Activated CD4-positive, alpha-beta memory T cell treated with anti-CD3 and anti-CD28 coated beads for 36 hours (primary cell): ENCODE measurements around the gene MELK. TPM values are rescaled to one million over a fixed set of nuclear protein-coding genes. Genes with fewer than 3 reads are reported as not detected.

Experiments
- CTCF ChIA-PET: fragments of 350-600 bp; sonication (Branson Sonifier 250); formaldehyde crosslinking; loops from one replicate; lab custom pipeline; 2021; ENCODE audit warnings: antibody characterized with exemption, inconsistent platforms; lab: Charles Lee
- POLR2A ChIA-PET: fragments of 350-600 bp; sonication (Branson Sonifier 250); formaldehyde crosslinking; loops from one replicate; lab custom pipeline; 2021; ENCODE audit warnings: antibody characterized with exemption; lab: Charles Lee
- DNase-seq: peaks from one replicate; pipeline ENCODE4 v3.0.0-alpha.2; 2020
- H3K27ac Mint-ChIP-seq: one replicate; pipeline ENCODE4 v1.8.0; 2021; ENCODE audit warnings: mixed read lengths
- H3K27me3 Mint-ChIP-seq: one replicate; pipeline ENCODE4 v1.8.0; 2021; ENCODE audit warnings: mixed read lengths
- H3K36me3 Mint-ChIP-seq: one replicate; pipeline ENCODE4 v1.8.0; 2021; ENCODE audit warnings: mixed read lengths
- H3K4me1 Mint-ChIP-seq: one replicate; pipeline ENCODE4 v1.8.0; 2021; ENCODE audit warnings: low read depth, mixed read lengths
- H3K4me3 Mint-ChIP-seq: one replicate; pipeline ENCODE4 v1.8.0; 2021; ENCODE audit warnings: mild to moderate bottlenecking, mixed read lengths
- H3K9me3 Mint-ChIP-seq: one replicate; pipeline ENCODE4 v1.8.0; 2021; ENCODE audit warnings: mixed read lengths
- intact Hi-C: fragments of 100-400 bp; cut with micrococcal nuclease; formaldehyde crosslinking; loops from one replicate; pipeline ENCODE4 v1.15.1; 2023
- total RNA-seq, 2 experiments: library from RNA; stranded (reverse); gene quantifications; one replicate each; pipeline ENCODE4 v1.2.3, GENCODE V29; 2021

The MELK gene
- total RNA-seq, 2 experiments from 2014 or later, result 68.4 to 69.6 TPM

DNA sequence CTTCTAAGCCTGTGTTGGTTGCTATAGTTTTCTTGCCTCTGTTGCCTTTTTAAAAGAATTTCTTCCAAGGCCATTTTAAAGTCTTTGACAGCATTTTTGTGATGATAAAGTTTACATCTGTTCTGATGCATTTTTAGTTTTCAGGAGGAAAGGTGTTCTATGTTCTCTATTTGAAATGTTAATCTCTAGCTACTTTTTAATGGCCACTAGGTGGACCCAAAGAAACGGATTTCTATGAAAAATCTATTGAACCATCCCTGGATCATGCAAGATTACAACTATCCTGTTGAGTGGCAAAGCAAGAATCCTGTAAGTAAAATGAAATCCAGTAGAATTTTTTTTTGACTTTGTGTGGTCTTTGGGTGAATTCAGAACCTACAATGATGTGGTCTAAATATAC lies 60.2 kb downstream of the MELK start:
- Mint-ChIP-seq H3K36me3 (peaks cover 16% of the 10 kb centered on the region), H3K4me3 (no peak overlapping the region), H3K9me3 (no peaks in the 10 kb centered on the region), H3K27me3 (no peaks in the 10 kb centered on the region), H3K27ac (no peak overlapping the region), H3K4me1 (no peaks in the 10 kb centered on the region)
- ChIA-PET CTCF (interaction anchor here (0.6 to 4.1 kb wide), 11 partner anchors 13 to 226 kb away, joined by 3 to 64 read pairs (median 4); no protein-coding TSS in a partner anchor), POLR2A (interaction anchor here (1.0 kb wide), 1 partner anchor 96 kb away, joined by 5 read pairs; no protein-coding TSS in a partner anchor)
- DNase-seq, result no peak
- intact Hi-C loops, result loop anchor here (2.0 kb wide), 1 partner anchor 96 kb away; no protein-coding TSS in a partner anchor

DNA sequence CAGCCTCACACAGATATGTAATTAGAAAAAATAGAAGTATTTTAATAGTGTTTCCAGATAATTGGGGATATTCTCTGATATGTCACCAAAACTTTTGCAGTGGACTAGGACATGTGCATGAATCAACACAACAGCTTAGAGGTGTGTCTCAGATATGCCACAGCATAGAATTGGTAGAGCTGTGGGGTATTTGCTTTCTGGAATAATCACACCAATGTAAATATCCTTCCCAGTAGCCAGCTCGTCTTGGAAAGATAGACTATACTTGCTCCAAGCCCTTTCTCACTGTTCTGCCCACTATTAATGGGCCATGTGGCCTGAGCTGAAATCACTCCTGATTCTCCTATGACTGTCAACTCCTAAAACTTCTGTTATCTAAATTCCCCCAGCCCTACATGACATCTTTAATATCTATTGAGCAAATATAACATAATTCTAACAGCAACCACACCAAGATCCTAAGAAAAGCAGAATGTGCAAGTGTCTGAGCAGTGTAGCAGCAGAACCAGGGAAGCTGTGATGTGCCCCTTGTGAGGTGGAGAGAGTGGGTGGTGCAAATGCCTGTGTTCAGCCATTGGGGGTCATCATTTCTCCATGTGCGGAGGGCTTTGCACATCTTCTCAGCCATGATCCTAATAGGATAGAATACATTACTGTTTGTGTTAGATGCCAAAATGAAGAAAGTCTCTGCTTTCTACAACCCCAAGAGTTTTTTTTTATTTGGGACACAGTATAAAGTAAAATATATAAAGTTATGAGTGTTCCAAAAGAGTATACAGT lies 65.0 kb downstream of the MELK start:
- no peak for DNase-seq
- H3K4me1 Mint-ChIP-seq, result peaks cover 4% of the 10 kb centered on the region
- POLR2A ChIA-PET, result no interaction called here
- intact Hi-C loops, result no loop called here
- H3K27me3 Mint-ChIP-seq, result no peaks in the 10 kb centered on the region
- H3K36me3 Mint-ChIP-seq, result peaks cover 20% of the 10 kb centered on the region
- no peak overlapping the region for H3K27ac Mint-ChIP-seq
- CTCF ChIA-PET, result interaction anchor here (1.3 kb wide), 1 partner anchor 91 kb away, joined by 7 read pairs; no protein-coding TSS in a partner anchor
- no peak overlapping the region for H3K4me3 Mint-ChIP-seq
- H3K9me3 Mint-ChIP-seq, result no peaks in the 10 kb centered on the region

DNA sequence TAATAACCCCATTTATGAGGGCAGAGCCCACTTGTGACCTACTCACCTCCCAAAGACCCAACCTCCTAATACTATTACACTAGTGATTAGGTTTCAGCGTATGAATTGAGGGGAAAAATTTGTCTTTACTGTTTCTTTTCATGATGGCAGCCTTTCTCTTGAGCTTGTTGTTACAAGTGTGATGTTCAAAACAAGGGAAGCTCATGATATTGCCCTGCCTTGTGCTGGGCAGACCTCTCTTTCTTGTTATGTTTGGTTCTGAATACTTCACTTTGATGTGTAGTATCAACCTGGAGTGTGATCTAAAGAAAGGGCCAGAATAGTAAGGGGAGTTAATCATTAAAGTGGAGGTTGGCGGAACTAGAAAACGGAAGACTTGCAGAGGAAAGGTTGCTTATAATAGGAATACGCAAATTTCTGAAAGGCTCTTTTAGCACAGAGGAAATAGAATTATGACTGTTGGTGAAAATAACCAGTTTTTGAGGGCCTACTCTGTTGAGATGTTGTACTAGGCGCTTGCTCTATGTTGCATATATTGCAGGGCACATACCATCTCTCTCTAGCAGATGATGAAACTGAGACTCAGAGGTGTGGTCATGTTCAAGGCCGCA lies 68.2 kb downstream of the MELK start:
- ChIA-PET CTCF (no interaction called here), POLR2A (no interaction called here)
- no peak overlapping the region for H3K4me3 Mint-ChIP-seq
- no peak overlapping the region for H3K27ac Mint-ChIP-seq
- no peaks in the 10 kb centered on the region for H3K27me3 Mint-ChIP-seq
- no peaks in the 10 kb centered on the region for H3K9me3 Mint-ChIP-seq
- no peak for DNase-seq
- peaks cover 20% of the 10 kb centered on the region for H3K36me3 Mint-ChIP-seq
- intact Hi-C loops, result no loop called here
- peaks cover 4% of the 10 kb centered on the region for H3K4me1 Mint-ChIP-seq

DNA sequence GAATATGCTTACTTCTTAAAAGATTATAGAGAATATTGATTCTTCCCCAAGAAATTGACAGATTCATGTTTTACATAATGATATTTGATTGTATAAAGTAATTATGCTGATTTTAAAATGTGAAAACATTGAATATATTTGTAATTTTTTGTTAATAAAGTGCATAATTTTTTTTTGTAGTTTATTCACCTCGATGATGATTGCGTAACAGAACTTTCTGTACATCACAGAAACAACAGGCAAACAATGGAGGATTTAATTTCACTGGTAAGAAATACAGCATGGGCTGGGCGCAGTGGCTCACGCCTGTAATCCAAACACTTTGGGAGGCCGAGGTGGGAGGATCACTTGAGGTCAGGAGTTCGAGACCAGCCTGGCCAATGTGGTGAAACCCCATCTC lies 70.1 kb downstream of the MELK start:
- H3K36me3 Mint-ChIP-seq, result peaks cover 27% of the 10 kb centered on the region
- peaks cover 4% of the 10 kb centered on the region for H3K4me1 Mint-ChIP-seq
- no peak overlapping the region for H3K27ac Mint-ChIP-seq
- H3K27me3 Mint-ChIP-seq, result no peaks in the 10 kb centered on the region
- ChIA-PET CTCF (no interaction called here), POLR2A (no interaction called here)
- no peak for DNase-seq
- intact Hi-C loops, result no loop called here
- H3K4me3 Mint-ChIP-seq, result no peak overlapping the region
- no peaks in the 10 kb centered on the region for H3K9me3 Mint-ChIP-seq

DNA sequence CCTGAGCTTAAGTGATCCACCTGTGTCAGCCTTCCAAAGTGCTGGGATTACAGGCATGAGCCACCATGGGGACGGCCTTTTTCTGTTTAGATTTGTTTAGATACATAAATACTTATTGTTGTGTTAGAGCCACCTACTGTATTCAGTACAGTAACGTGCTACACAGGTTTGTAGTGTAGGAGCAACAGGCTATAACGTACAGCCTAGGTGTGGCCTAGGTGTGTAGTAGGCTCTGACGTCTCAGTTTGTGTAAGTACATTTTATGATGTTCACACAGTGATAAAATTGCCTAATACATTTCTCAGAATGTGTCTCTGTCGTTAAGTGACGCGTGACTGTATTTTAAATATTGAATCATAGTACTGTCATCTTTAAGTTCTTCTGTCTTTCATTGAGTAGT lies 84.1 kb downstream of the MELK start:
- H3K9me3 Mint-ChIP-seq, result no peaks in the 10 kb centered on the region
- H3K4me1 Mint-ChIP-seq, result no peaks in the 10 kb centered on the region
- ChIA-PET CTCF (interaction anchor here (1.0 kb wide), 1 partner anchor 72 kb away, joined by 3 read pairs; no protein-coding TSS in a partner anchor), POLR2A (no interaction called here)
- peaks cover 45% of the 10 kb centered on the region for H3K36me3 Mint-ChIP-seq
- no peaks in the 10 kb centered on the region for H3K27me3 Mint-ChIP-seq
- intact Hi-C loops, result no loop called here
- H3K4me3 Mint-ChIP-seq, result no peak overlapping the region
- no peak for DNase-seq
- H3K27ac Mint-ChIP-seq, result no peak overlapping the region

DNA sequence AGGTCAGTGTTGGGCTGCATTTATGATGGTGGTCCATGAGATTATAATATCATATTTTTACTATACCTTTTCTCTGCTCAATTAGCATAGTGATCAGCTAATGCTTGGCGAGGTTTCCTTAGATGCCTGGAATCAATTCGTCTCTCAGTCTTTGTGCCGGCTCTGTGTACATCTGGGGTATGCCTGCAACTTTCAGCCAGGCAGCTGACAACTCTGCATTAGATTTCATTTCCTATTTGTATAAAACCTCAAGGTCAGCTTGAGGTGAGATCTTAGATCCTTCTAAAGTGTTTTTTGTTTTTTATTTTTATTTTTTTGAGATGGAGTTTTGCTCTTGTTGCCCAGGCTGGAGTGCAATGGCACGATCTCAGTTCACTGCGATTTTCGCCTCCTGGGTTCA lies 86.8 kb downstream of the MELK start:
- ChIA-PET CTCF (interaction anchor here (0.7 kb wide), 1 partner anchor 60 kb away, joined by 4 read pairs; no protein-coding TSS in a partner anchor), POLR2A (no interaction called here)
- no peaks in the 10 kb centered on the region for H3K9me3 Mint-ChIP-seq
- H3K4me1 Mint-ChIP-seq, result no peaks in the 10 kb centered on the region
- H3K27ac Mint-ChIP-seq, result no peak overlapping the region
- no peak for DNase-seq
- H3K36me3 Mint-ChIP-seq, result peaks cover 43% of the 10 kb centered on the region
- no peaks in the 10 kb centered on the region for H3K27me3 Mint-ChIP-seq
- H3K4me3 Mint-ChIP-seq, result no peak overlapping the region
- intact Hi-C loops, result no loop called here

DNA sequence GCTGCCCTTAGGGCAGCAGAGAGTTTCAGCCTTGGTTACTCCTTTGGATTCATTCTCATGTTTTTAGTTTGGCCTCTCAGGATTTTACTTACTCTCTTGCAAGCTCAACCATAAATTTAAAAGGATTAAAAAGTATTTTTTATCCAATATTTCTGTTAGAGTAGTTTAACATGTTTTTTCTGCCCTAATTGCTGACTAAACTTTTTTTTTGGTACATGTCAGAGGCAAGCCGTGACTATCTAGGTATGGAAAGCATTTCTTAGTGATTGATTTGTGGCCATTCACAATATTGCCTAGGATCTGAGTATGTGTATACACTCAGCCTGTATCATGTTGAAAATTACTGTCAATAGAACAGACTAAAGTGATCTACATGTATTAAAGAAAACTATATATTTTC lies 92.1 kb downstream of the MELK start:
- Mint-ChIP-seq H3K9me3 (no peaks in the 10 kb centered on the region), H3K4me3 (no peak overlapping the region), H3K4me1 (peaks cover 12% of the 10 kb centered on the region), H3K36me3 (peaks cover 35% of the 10 kb centered on the region), H3K27ac (no peak overlapping the region), H3K27me3 (no peaks in the 10 kb centered on the region)
- no peak for DNase-seq
- ChIA-PET CTCF (no interaction called here), POLR2A (no interaction called here)
- intact Hi-C loops, result loop anchor here (10.0 kb wide), 1 partner anchor 70 kb away; no protein-coding TSS in a partner anchor

DNA sequence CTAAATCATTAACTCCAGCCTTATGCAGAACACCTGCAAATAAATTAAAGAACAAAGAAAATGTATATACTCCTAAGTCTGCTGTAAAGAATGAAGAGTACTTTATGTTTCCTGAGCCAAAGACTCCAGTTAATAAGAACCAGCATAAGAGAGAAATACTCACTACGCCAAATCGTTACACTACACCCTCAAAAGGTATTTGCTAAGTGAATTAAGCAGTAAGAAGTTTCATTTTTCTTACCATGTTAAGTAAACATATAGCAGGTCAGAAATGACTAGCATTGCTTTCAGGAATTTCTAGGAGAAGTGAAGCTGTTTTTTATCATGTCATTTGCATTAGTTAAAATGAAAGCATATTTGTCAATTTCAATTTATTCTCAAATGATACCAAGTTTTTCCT lies 92.7 kb downstream of the MELK start:
- no peaks in the 10 kb centered on the region for H3K9me3 Mint-ChIP-seq
- no peak overlapping the region for H3K4me3 Mint-ChIP-seq
- POLR2A ChIA-PET, result no interaction called here
- H3K4me1 Mint-ChIP-seq, result peaks cover 12% of the 10 kb centered on the region
- CTCF ChIA-PET, result no interaction called here
- no peak overlapping the region for H3K27ac Mint-ChIP-seq
- no peak for DNase-seq
- peaks cover 36% of the 10 kb centered on the region for H3K36me3 Mint-ChIP-seq
- no peaks in the 10 kb centered on the region for H3K27me3 Mint-ChIP-seq
- intact Hi-C loops, result loop anchor here (10.0 kb wide), 1 partner anchor 71 kb away; no protein-coding TSS in a partner anchor

DNA sequence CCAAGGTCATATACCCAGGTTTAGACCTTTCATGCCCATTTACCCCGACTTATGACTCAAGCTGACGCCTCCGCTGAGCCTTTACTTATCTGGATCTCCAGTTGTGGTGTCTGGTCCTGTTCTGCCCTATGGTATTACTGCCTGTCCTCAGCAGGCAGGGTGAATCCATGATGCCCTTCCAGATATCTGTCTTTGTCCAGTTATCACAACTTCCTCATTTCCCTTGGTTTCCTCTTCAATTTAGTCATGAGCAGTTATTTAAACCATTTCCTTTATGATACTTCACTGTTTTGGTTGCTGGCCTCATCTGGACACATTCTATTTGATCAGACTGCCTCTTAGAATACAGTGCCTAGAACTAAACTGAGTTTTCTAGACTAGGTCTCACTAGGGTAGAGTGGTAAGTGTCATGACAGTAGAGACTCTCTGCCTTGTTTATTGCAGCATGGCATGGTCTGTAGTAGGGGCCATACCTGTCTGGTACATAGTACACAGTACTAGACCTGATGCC lies 93.3 kb downstream of the MELK start:
- H3K36me3 Mint-ChIP-seq, result peaks cover 39% of the 10 kb centered on the region
- no peaks in the 10 kb centered on the region for H3K9me3 Mint-ChIP-seq
- no peak overlapping the region for H3K4me3 Mint-ChIP-seq
- H3K27me3 Mint-ChIP-seq, result no peaks in the 10 kb centered on the region
- no peak for DNase-seq
- H3K27ac Mint-ChIP-seq, result no peak overlapping the region
- intact Hi-C loops, result loop anchor here (10.0 kb wide), 1 partner anchor 71 kb away; no protein-coding TSS in a partner anchor
- H3K4me1 Mint-ChIP-seq, result peaks cover 12% of the 10 kb centered on the region
- POLR2A ChIA-PET, result no interaction called here
- CTCF ChIA-PET, result no interaction called here

DNA sequence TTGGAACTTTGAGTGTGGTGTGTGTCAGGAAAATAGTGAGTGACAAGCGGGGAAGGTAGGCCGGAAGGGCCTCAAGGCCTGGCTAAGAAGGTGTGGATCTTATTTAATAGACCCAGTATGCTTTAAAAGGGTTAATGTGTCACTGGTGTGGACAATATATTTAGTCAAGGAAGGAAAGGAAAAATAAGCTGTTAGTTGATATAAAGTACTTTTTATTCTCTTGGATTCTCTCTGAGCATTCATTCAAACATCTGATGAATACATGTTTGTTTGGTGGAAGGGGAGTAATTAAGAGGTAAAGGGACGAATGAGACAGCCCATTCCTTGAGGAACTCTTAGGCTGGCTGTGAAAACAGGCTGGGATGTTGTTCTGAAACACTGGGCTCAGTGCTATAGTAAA lies 98.9 kb downstream of the MELK start:
- ChIA-PET CTCF (no interaction called here), POLR2A (no interaction called here)
- DNase-seq, result no peak
- H3K4me1 Mint-ChIP-seq, result peaks cover 8% of the 10 kb centered on the region
- intact Hi-C loops, result no loop called here
- H3K27ac Mint-ChIP-seq, result no peak overlapping the region
- H3K36me3 Mint-ChIP-seq, result peaks cover 49% of the 10 kb centered on the region
- H3K4me3 Mint-ChIP-seq, result no peak overlapping the region
- H3K27me3 Mint-ChIP-seq, result no peaks in the 10 kb centered on the region
- H3K9me3 Mint-ChIP-seq, result no peaks in the 10 kb centered on the region

DNA sequence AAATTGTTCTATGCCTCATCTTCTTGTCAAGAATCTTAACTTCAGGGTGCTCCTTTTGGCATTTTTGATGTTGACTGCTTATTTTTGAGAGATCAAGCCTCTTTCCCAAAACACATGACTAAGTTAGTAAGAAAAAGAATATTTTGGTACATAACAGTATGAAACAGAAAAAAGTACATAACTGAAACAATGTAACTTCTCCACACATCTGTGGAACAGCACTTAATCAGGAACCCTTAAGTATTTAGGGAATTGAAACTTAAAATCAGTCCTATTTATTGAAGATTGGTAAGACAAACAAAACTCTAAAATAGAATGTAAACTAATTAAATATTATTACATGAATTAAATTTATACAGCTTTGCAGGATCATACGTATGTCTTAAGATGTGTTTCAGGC lies 103.4 kb downstream of the MELK start:
- Mint-ChIP-seq H3K4me3 (no peak overlapping the region), H3K36me3 (peaks cover 49% of the 10 kb centered on the region), H3K27me3 (no peaks in the 10 kb centered on the region), H3K9me3 (no peaks in the 10 kb centered on the region), H3K4me1 (peaks cover 21% of the 10 kb centered on the region), H3K27ac (no peak overlapping the region)
- intact Hi-C loops, result no loop called here
- ChIA-PET POLR2A (no interaction called here), CTCF (interaction anchor here (0.7 kb wide), 1 partner anchor 53 kb away, joined by 3 read pairs; no protein-coding TSS in a partner anchor)
- no peak for DNase-seq

DNA sequence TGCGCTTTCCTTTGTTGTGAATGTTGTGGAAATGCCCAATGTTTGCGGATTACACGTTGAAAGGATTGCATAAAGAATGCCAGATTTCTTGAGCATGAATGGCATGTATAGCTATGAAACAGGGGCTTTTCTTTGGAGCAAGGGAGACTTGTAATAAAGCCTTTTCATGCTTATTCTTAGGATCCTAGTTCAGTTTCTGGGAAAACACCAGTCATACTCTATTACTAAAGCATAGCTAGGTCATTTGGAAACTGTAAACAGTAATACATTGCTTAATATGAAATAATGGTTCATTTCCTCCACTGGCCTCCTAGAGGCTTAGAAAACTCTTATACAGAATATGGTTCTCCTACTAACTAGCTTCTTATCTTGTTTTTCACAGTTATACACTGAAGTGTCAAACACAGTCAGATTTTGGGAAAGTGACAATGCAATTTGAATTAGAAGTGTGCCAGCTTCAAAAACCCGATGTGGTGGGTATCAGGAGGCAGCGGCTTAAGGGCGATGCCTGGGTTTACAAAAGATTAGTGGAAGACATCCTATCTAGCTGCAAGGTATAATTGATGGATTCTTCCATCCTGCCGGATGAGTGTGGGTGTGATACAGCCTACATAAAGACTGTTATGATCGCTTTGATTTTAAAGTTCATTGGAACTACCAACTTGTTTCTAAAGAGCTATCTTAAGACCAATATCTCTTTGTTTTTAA lies 104.2 kb downstream of the MELK start:
- ChIA-PET CTCF (interaction anchor here (0.6 to 1.0 kb wide), 3 partner anchors 44 to 52 kb away, joined by 3 read pairs; no protein-coding TSS in a partner anchor), POLR2A (no interaction called here)
- peaks cover 21% of the 10 kb centered on the region for H3K4me1 Mint-ChIP-seq
- no peak for DNase-seq
- no peak overlapping the region for H3K4me3 Mint-ChIP-seq
- no peaks in the 10 kb centered on the region for H3K9me3 Mint-ChIP-seq
- H3K27ac Mint-ChIP-seq, result peak overlapping the region; percentile 34
- H3K36me3 Mint-ChIP-seq, result peaks cover 47% of the 10 kb centered on the region
- no peaks in the 10 kb centered on the region for H3K27me3 Mint-ChIP-seq
- intact Hi-C loops, result no loop called here
